SK-N-SH (cell line): Measurements from ENCODE around the gene DHX36. TPM values are rescaled to one million over a fixed set of nuclear protein-coding genes. Genes with fewer than 3 reads are reported as not detected.

Experiments
- CTCF ChIA-PET: fragments of 300-600, 350-600 bp; formaldehyde crosslinking; extraction: SDS; loops from one replicate; lab custom pipeline; 2021; lab: Yijun Ruan, JAX
- POLR2A ChIA-PET: fragments of 350-600 bp; sonication (Branson Sonifier 250); formaldehyde crosslinking; extraction: SDS; loops from one replicate; lab custom pipeline; 2020; ENCODE audit warnings: antibody characterized with exemption, inconsistent platforms; lab: Yijun Ruan, JAX
- DNase-seq: peaks from one replicate; pipeline ENCODE4 v3.0.0; 2012
- H2AFZ ChIP-seq: fragments of 200-600 bp; sonication (generic); 2 replicates; pipeline ENCODE4 v1.8.1; 2016; ENCODE audit warnings: antibody characterized with exemption, mild to moderate bottlenecking, low read depth
- H3F3A ChIP-seq: fragments of 200-600 bp; sonication (generic); replicated peaks from 2 replicates; pipeline ENCODE3; 2016; ENCODE audit warnings: antibody characterized with exemption, mild to moderate bottlenecking; ENCODE audit not compliant: insufficient read depth
- H3K27ac ChIP-seq, 2 experiments: fragments of 200-500 bp in 1 of 2; fragments of 200-600 bp in 1 of 2; sonication (Bioruptor generic) in 1 of 2; sonication (generic), shearing (Covaris generic) in 1 of 2; 2 replicates each; pipeline versions ENCODE4 v1.5.1 to v1.6.1; 2014 to 2016; ENCODE audit warnings: low read depth in 2 of 2, inconsistent platforms in 1 of 2, low read length in 1 of 2, mild to moderate bottlenecking in 1 of 2, mixed read lengths in 1 of 2
- H3K27me3 ChIP-seq: fragments of 200-600 bp; sonication (generic), shearing (Covaris generic); 2 replicates; pipeline ENCODE4 v1.6.1; 2016; ENCODE audit warnings: mixed run types; ENCODE audit not compliant: insufficient read depth
- H3K36me3 ChIP-seq, 2 experiments: fragments of 200-500 bp in 1 of 2; fragments of 200-600 bp in 1 of 2; sonication (Bioruptor generic) in 1 of 2; sonication (generic) in 1 of 2; replicated peaks in 1 of 2; 2 replicates each; pipeline versions ENCODE3 to v1.5.1; 2014 to 2016; ENCODE audit warnings: low read length in 1 of 2, mild to moderate bottlenecking in 1 of 2; ENCODE audit not compliant: insufficient read depth in 2 of 2, control insufficient read depth in 1 of 2
- H3K4me1 ChIP-seq, 2 experiments: fragments of 200-500 bp in 1 of 2; fragments of 200-600 bp in 1 of 2; sonication (Bioruptor generic) in 1 of 2; sonication (generic), shearing (Covaris generic) in 1 of 2; 2 replicates each; pipeline versions ENCODE4 v1.5.1 to v1.6.1; 2014 to 2016; ENCODE audit warnings: low read depth in 1 of 2, low read length in 1 of 2, mixed run types in 1 of 2; ENCODE audit not compliant: insufficient read depth in 2 of 2, control insufficient read depth in 1 of 2
- H3K4me2 ChIP-seq: fragments of 200-600 bp; sonication (generic), shearing (Covaris generic); 2 replicates; pipeline ENCODE4 v1.6.1; 2017; ENCODE audit warnings: mixed run types
- H3K4me3 ChIP-seq, 2 experiments: fragments of 200-500 bp in 1 of 2; fragments of 200-600 bp in 1 of 2; sonication (Bioruptor generic) in 1 of 2; sonication (generic), shearing (Covaris generic) in 1 of 2; 2 replicates each; pipeline versions ENCODE4 v1.5.1 to v1.8.1; 2014 to 2016; ENCODE audit warnings: low read depth in 2 of 2, inconsistent platforms in 1 of 2, low read length in 1 of 2, mild to moderate bottlenecking in 1 of 2, mixed read lengths in 1 of 2, moderate library complexity in 1 of 2
- H3K79me2 ChIP-seq: fragments of 200-600 bp; sonication (generic); 2 replicates; pipeline ENCODE4 v1.8.1; 2017; ENCODE audit warnings: mild to moderate bottlenecking; ENCODE audit not compliant: insufficient read depth
- H3K9ac ChIP-seq: fragments of 200-600 bp; sonication (generic); 2 replicates; pipeline ENCODE4 v1.6.1; 2017; ENCODE audit warnings: mixed run types
- H3K9me2 ChIP-seq: fragments of 200-600 bp; sonication (generic); 2 replicates; pipeline ENCODE4 v1.6.1; 2017; ENCODE audit warnings: mixed run types
- H3K9me3 ChIP-seq: fragments of 200-600 bp; sonication (generic); 2 replicates; pipeline ENCODE4 v1.6.1; 2017; ENCODE audit warnings: mixed run types, mild to moderate bottlenecking, moderate library complexity
- H4K20me1 ChIP-seq: fragments of 200-600 bp; sonication (generic); 2 replicates; pipeline ENCODE4 v1.6.1; 2017; ENCODE audit warnings: mild to moderate bottlenecking, mixed run types; ENCODE audit not compliant: insufficient read depth
- CHD2 ChIP-seq: fragments of 150-350 bp; IDR thresholded peaks from 2 replicates; pipeline ENCODE4 v1.6.1; 2018; ENCODE audit warnings: low read length; ENCODE audit not compliant: partially characterized antibody
- CTCF ChIP-seq: fragments of 200-600 bp; sonication (generic); IDR thresholded peaks from 2 replicates; pipeline ENCODE4 v1.6.1; 2017; ENCODE audit warnings: antibody characterized with exemption, mild to moderate bottlenecking, moderate library complexity
- ELF1 ChIP-seq: IDR thresholded peaks from 2 replicates; pipeline ENCODE4 v1.4.0; 2012
- FOSL2 ChIP-seq: IDR thresholded peaks from 2 replicates; pipeline ENCODE4 v1.4.0; 2012; ENCODE audit warnings: low read depth, mild to moderate bottlenecking, moderate library complexity, borderline replicate concordance
- FOXM1 ChIP-seq: IDR thresholded peaks from 2 replicates; pipeline ENCODE4 v1.4.0; 2012; ENCODE audit warnings: low read depth, mild to moderate bottlenecking
- GATA2 ChIP-seq: sonication (generic); formaldehyde crosslinking; IDR thresholded peaks from 2 replicates; pipeline ENCODE4 v1.5.0; 2020; ENCODE audit warnings: mild to moderate bottlenecking, missing genetic modification reagents
- JUND ChIP-seq: IDR thresholded peaks from 2 replicates; pipeline ENCODE4 v1.4.0; 2012
- MAX ChIP-seq: IDR thresholded peaks from 2 replicates; pipeline ENCODE4 v1.4.0; 2012; ENCODE audit warnings: low read depth
- NFIC ChIP-seq: IDR thresholded peaks from 2 replicates; pipeline ENCODE4 v1.4.0; 2012; ENCODE audit warnings: borderline replicate concordance
- RFX5 ChIP-seq: IDR thresholded peaks from 2 replicates; pipeline ENCODE4 v1.6.1; 2012; ENCODE audit warnings: mild to moderate bottlenecking, improper control_type of control experiment, low read length
- RXRA ChIP-seq: IDR thresholded peaks from 2 replicates; pipeline ENCODE4 v1.4.0; 2012; ENCODE audit warnings: low read depth, mild to moderate bottlenecking, borderline replicate concordance
- SIN3A ChIP-seq: IDR thresholded peaks from 2 replicates; pipeline ENCODE4 v1.6.1; 2012; ENCODE audit warnings: low read depth, mild to moderate bottlenecking, low read length, moderate library complexity, borderline replicate concordance
- SMC3 ChIP-seq: IDR thresholded peaks from 2 replicates; pipeline ENCODE4 v1.6.1; 2012; ENCODE audit warnings: low read depth, low read length, improper control_type of control experiment
- TAF1 ChIP-seq: IDR thresholded peaks from 2 replicates; pipeline ENCODE4 v1.6.1; 2012; ENCODE audit warnings: low read depth, mild to moderate bottlenecking, low read length, moderate library complexity, borderline replicate concordance
- TCF12 ChIP-seq: IDR thresholded peaks from 2 replicates; pipeline ENCODE4 v1.4.0; 2012
- USF2 ChIP-seq: fragments of 150-350 bp; IDR thresholded peaks from 2 replicates; pipeline ENCODE4 v1.6.1; 2017; ENCODE audit warnings: antibody characterized with exemption, low read length, low read depth, borderline replicate concordance
- WGBS: methylation state at CpG from one replicate; pipeline ENCODE4 v1.1.6; 2017; ENCODE audit warnings: low lambda C conversion rate; 5-methylcytosine and 5-hydroxymethylcytosine counted together
- polyA plus RNA-seq, 3 experiments: library from polyadenylated mRNA; depleted of rRNA; stranded (reverse); fragments of >200 nt; gene quantifications; 2 replicates each; pipeline ENCODE4 v1.2.3, GENCODE V29; 2012
- TF ChIP-seq, protein P1 (sequence below): IDR thresholded peaks from 2 replicates; pipeline ENCODE4 v1.4.0; 2012; ENCODE audit warnings: low read depth, borderline replicate concordance

The DHX36 gene
- polyA plus RNA-seq, 1 of the 3 experiments (the other 2 are of a cell fraction) = 22.8 TPM

GRCh38 chr3:154275965-154276364, 48.3 kb downstream of the DHX36 start:
- WGBS = 93% methylated on average over 2 of the region's 2 CpGs
- CTCF ChIA-PET = no interaction called here

DNA sequence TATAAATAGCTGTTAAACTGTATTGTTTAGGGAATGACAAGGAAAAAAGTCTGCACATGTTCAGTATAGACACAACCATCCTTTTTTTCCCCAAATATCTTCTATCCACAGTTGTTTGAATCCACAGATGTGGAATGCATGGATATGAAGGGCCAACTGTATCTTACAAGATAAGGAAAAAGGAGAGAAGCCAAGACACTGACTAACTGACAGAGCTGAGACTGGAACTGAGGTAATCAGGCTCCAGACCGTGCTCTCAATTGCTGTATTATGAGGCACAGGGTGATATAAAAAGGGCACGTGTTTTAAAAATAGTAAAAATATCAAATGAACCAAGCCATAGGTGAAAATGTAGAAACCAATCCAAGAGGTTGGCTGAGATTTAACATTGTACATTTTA, 49.0 kb downstream of the DHX36 start:
- H3K9me3 ChIP-seq = no peaks in the 10 kb centered on the region
- no peaks in the 10 kb centered on the region for H3K4me1 ChIP-seq
- H4K20me1 ChIP-seq = no peaks in the 10 kb centered on the region
- H3F3A ChIP-seq = peaks cover 16% of the 10 kb centered on the region
- H3K4me3 ChIP-seq = no peak overlapping the region
- no peak overlapping the region for H3K4me2 ChIP-seq
- no peaks in the 10 kb centered on the region for H3K79me2 ChIP-seq
- WGBS = 97% methylated on average over 2 of the region's 2 CpGs
- H3K36me3 ChIP-seq = peaks cover 87% of the 10 kb centered on the region in 2 experiments
- H2AFZ ChIP-seq = no peak overlapping the region
- ChIA-PET CTCF (no interaction called here), POLR2A (no interaction called here)
- H3K9me2 ChIP-seq = no peaks in the 10 kb centered on the region
- TF ChIP-seq, protein P1, sequence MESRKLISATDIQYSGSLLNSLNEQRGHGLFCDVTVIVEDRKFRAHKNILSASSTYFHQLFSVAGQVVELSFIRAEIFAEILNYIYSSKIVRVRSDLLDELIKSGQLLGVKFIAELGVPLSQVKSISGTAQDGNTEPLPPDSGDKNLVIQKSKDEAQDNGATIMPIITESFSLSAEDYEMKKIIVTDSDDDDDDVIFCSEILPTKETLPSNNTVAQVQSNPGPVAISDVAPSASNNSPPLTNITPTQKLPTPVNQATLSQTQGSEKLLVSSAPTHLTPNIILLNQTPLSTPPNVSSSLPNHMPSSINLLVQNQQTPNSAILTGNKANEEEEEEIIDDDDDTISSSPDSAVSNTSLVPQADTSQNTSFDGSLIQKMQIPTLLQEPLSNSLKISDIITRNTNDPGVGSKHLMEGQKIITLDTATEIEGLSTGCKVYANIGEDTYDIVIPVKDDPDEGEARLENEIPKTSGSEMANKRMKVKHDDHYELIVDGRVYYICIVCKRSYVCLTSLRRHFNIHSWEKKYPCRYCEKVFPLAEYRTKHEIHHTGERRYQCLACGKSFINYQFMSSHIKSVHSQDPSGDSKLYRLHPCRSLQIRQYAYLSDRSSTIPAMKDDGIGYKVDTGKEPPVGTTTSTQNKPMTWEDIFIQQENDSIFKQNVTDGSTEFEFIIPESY = no peak
- no peak for TF ChIP-seq RXRA
- TF ChIP-seq GATA2 = no peak
- no peak for TF ChIP-seq RFX5
- TF ChIP-seq NFIC = no peak
- TF ChIP-seq FOSL2 = no peak
- no peak for TF ChIP-seq SIN3A
- no peak for DNase-seq
- no peak overlapping the region for H3K9ac ChIP-seq
- H3K27me3 ChIP-seq = no peaks in the 10 kb centered on the region
- H3K27ac ChIP-seq = no peak overlapping the region

More at GRCh38 chr3:154275965-154276364, 48.3 kb downstream of the DHX36 start:
- no peak for DNase-seq
- H3K27ac ChIP-seq = no peak overlapping the region
- POLR2A ChIA-PET = no interaction called here
- peaks cover 13% of the 10 kb centered on the region for H3F3A ChIP-seq
- H3K4me2 ChIP-seq = no peak overlapping the region
- no peaks in the 10 kb centered on the region for H4K20me1 ChIP-seq
- TF ChIP-seq CHD2 = no peak
- TF ChIP-seq NFIC = peak; percentile 49
- no peaks in the 10 kb centered on the region for H3K4me1 ChIP-seq
- H3K9me2 ChIP-seq = no peaks in the 10 kb centered on the region
- peaks cover 89% of the 10 kb centered on the region in 2 experiments for H3K36me3 ChIP-seq
- no peaks in the 10 kb centered on the region for H3K9me3 ChIP-seq
- H3K9ac ChIP-seq = no peak overlapping the region
- H3K27me3 ChIP-seq = no peaks in the 10 kb centered on the region
- H3K79me2 ChIP-seq = no peaks in the 10 kb centered on the region
- H2AFZ ChIP-seq = no peak overlapping the region
- H3K4me3 ChIP-seq = no peak overlapping the region

DNA sequence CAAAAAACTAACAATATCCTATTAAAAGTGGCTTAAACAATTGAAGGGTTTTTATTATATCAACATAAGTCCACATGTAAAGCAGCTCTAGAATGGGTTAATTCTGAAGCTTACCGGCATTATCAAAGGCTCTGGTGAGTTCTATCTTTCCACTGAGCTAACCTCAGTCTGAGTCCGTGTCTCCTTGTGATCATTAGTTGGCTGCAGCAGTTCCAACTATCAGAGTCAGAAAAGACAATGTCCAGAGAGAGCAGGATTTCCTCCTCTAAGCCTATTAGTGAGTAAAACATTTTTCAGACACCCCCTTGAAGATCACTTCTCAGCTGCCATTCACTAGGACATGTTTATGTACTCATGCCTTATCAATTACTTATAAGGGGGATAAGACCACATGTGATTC, 49.9 kb downstream of the DHX36 start:
- H3K27ac ChIP-seq = no peak overlapping the region
- no peak overlapping the region for H3K9ac ChIP-seq
- no peaks in the 10 kb centered on the region for H4K20me1 ChIP-seq
- WGBS = 92% methylated on average over 2 of the region's 2 CpGs
- H3K27me3 ChIP-seq = no peaks in the 10 kb centered on the region
- H3K4me1 ChIP-seq = no peaks in the 10 kb centered on the region
- peaks cover 16% of the 10 kb centered on the region for H3F3A ChIP-seq
- no peak overlapping the region for H3K4me3 ChIP-seq
- DNase-seq = no peak
- CTCF ChIA-PET = no interaction called here
- POLR2A ChIA-PET = no interaction called here
- no peaks in the 10 kb centered on the region for H3K9me2 ChIP-seq
- no peak overlapping the region for H2AFZ ChIP-seq
- H3K79me2 ChIP-seq = no peaks in the 10 kb centered on the region
- H3K9me3 ChIP-seq = no peaks in the 10 kb centered on the region
- no peak for TF ChIP-seq CTCF
- no peak for TF ChIP-seq TCF12
- TF ChIP-seq USF2 = no peak
- TF ChIP-seq TAF1 = no peak
- no peak for TF ChIP-seq ELF1
- no peak for TF ChIP-seq RXRA
- no peak for TF ChIP-seq SIN3A
- TF ChIP-seq RFX5 = no peak
- no peak for TF ChIP-seq SMC3
- no peak for TF ChIP-seq FOXM1
- no peak for TF ChIP-seq MAX
- no peak for TF ChIP-seq JUND
- TF ChIP-seq CHD2 = no peak
- TF ChIP-seq GATA2 = no peak
- no peak for TF ChIP-seq NFIC
- peaks cover 83 to 86% of the 10 kb centered on the region in 2 experiments for H3K36me3 ChIP-seq
- H3K4me2 ChIP-seq = no peak overlapping the region
